HCT116 (cell line): Measurements from ENCODE around the gene CTSL. TPM values are rescaled to one million over a fixed set of nuclear protein-coding genes. Genes with fewer than 3 reads are reported as not detected.

Experiments
- ATAC-seq: fragments of 200-7000 bp; cut with Tn5 transposase; 2 replicates; pipeline ENCODE4 v1.9.1; 2020; ENCODE audit warnings: mild to moderate bottlenecking, moderate library complexity
- BruUV-seq: library from RNA; stranded (reverse); fragments of 400-500 nt; replicated peaks from 2 replicates; lab custom pipeline; 2021; lab: Mats Ljungman, UMichigan
- CTCF ChIA-PET: fragments of 300-600 bp; sonication (Branson Sonifier 250); formaldehyde crosslinking; loops from one replicate; lab custom pipeline; 2021; ENCODE audit warnings: antibody characterized with exemption; lab: Charles Lee
- POLR2A ChIA-PET: fragments of 300-600, 350-600 bp; sonication (Branson Sonifier 250); formaldehyde crosslinking; loops from one replicate; lab custom pipeline; 2021; ENCODE audit warnings: antibody characterized with exemption; lab: Charles Lee
- RAD21 ChIA-PET, 2 experiments: fragments of 300-600 bp; sonication (Branson Sonifier 250); formaldehyde crosslinking; loops; one replicate each; lab custom pipeline; 2023; ENCODE audit warnings: low total read pairs in 2 of 2; ENCODE audit not compliant: uncharacterized antibody in 2 of 2, unreplicated experiment in 2 of 2, low non-redundant PET in 1 of 2; lab: Charles Lee
- DNase-seq: peaks from one replicate; pipeline ENCODE4 v3.0.0-alpha.2; 2010; ENCODE audit warnings: low read depth, low spot score
- H2AFZ ChIP-seq: fragments of 200-600 bp; shearing (Covaris generic), sonication (generic); 2 replicates; pipeline ENCODE4 v1.6.1; 2017; ENCODE audit warnings: low read depth, mixed run types, mixed read lengths, antibody characterized with exemption, low read length; ENCODE audit not compliant: poor library complexity, severe bottlenecking
- H3K27ac ChIP-seq: 2 replicates; pipeline ENCODE4 v1.5.1; 2012; ENCODE audit warnings: low read depth, low read length
- H3K27me3 ChIP-seq: fragments of 200-600 bp; sonication (generic); 2 replicates; pipeline ENCODE4 v1.6.1; 2016; ENCODE audit warnings: mixed run types, low read length, mixed read lengths; ENCODE audit not compliant: insufficient read depth
- H3K36me3 ChIP-seq, 2 experiments: fragments of 200-500 bp in 1 of 2; fragments of 200-600 bp in 1 of 2; sonication (Bioruptor generic) in 1 of 2; sonication (generic) in 1 of 2; 2 replicates each; pipeline versions ENCODE4 v1.5.1 to v1.6.1; 2014 to 2016; ENCODE audit warnings: low read length in 2 of 2, inconsistent platforms in 1 of 2, mixed read lengths in 1 of 2, mixed run types in 1 of 2; ENCODE audit not compliant: insufficient read depth in 2 of 2, control insufficient read depth in 1 of 2
- H3K4me1 ChIP-seq, 2 experiments: fragments of 200-600 bp in 1 of 2; sonication (generic) in 1 of 2; 2 replicates each; pipeline versions ENCODE4 v1.5.1 to v1.6.1; 2012 to 2017; ENCODE audit warnings: low read length in 2 of 2, inconsistent platforms in 1 of 2, mild to moderate bottlenecking in 1 of 2, mixed read lengths in 1 of 2, mixed run types in 1 of 2, moderate library complexity in 1 of 2; ENCODE audit not compliant: insufficient read depth in 2 of 2, control insufficient read depth in 1 of 2
- H3K4me2 ChIP-seq: fragments of 200-600 bp; sonication (generic); 2 replicates; pipeline ENCODE4 v1.6.1; 2017; ENCODE audit warnings: mixed run types, low read length, mixed read lengths
- H3K4me3 ChIP-seq, 2 experiments: fragments of 200-600 bp in 1 of 2; sonication (generic) in 1 of 2; replicated peaks in 1 of 2; 2 replicates each; pipeline ENCODE4 v1.5.1; 2011 to 2016; ENCODE audit warnings: low read length in 2 of 2, control low read depth in 1 of 2, low read depth in 1 of 2, mild to moderate bottlenecking in 1 of 2, mixed read lengths in 1 of 2, mixed run types in 1 of 2
- H3K79me2 ChIP-seq: fragments of 200-600 bp; sonication (generic); 2 replicates; pipeline ENCODE4 v1.6.1; 2017; ENCODE audit warnings: mild to moderate bottlenecking, mixed run types, low read length, moderate library complexity, mixed read lengths; ENCODE audit not compliant: insufficient read depth
- H3K9ac ChIP-seq: fragments of 200-600 bp; sonication (generic); 2 replicates; pipeline ENCODE4 v1.6.1; 2016; ENCODE audit warnings: low read length, mixed read lengths
- H3K9me2 ChIP-seq: fragments of 200-600 bp; sonication (generic), shearing (Covaris generic); 2 replicates; pipeline ENCODE4 v1.6.1; 2017; ENCODE audit warnings: mixed run types, mild to moderate bottlenecking, moderate library complexity; ENCODE audit not compliant: insufficient read depth
- H3K9me3 ChIP-seq, 2 experiments: fragments of 200-500 bp in 1 of 2; fragments of 200-600 bp in 1 of 2; sonication (Bioruptor generic) in 1 of 2; sonication (generic) in 1 of 2; 2 replicates each; pipeline ENCODE4 v1.6.1; 2014 to 2017; ENCODE audit warnings: low read length in 2 of 2, mixed read lengths in 2 of 2, inconsistent platforms in 1 of 2, low read depth in 1 of 2, mild to moderate bottlenecking in 1 of 2, mixed run types in 1 of 2, moderate library complexity in 1 of 2; ENCODE audit not compliant: control insufficient read depth in 1 of 2, insufficient read depth in 1 of 2
- H4K20me1 ChIP-seq: fragments of 200-600 bp; sonication (generic), shearing (Covaris generic); 2 replicates; pipeline ENCODE4 v1.6.1; 2017; ENCODE audit warnings: mixed run types, mild to moderate bottlenecking, moderate library complexity; ENCODE audit not compliant: insufficient read depth
- CTCF ChIP-seq, 3 experiments: fragments of 200-600 bp in 1 of 3; sonication (generic) in 1 of 3; IDR thresholded peaks in 2 of 3; conservative IDR thresholded peaks in 1 of 3; 2 replicates each; pipeline ENCODE4 v1.5.1; 2012 to 2017; ENCODE audit warnings: low read depth in 2 of 3, low read length in 2 of 3, antibody characterized with exemption in 1 of 3, borderline replicate concordance in 1 of 3, control low read depth in 1 of 3, mild to moderate bottlenecking in 1 of 3, mixed read lengths in 1 of 3, mixed run types in 1 of 3, moderate library complexity in 1 of 3; ENCODE audit not compliant: insufficient read depth in 1 of 3
- EZH2 ChIP-seq: fragments of 200-600 bp; sonication (generic); IDR thresholded peaks from 2 replicates; pipeline ENCODE4 v1.6.1; 2017; ENCODE audit warnings: antibody characterized with exemption, mixed run types
- MAX ChIP-seq: IDR thresholded peaks from 2 replicates; pipeline ENCODE4 v1.6.1; 2012
- RAD21 ChIP-seq: IDR thresholded peaks from 2 replicates; pipeline ENCODE4 v1.6.1; 2012; ENCODE audit warnings: low read depth, mild to moderate bottlenecking
- ZNF274 ChIP-seq: fragments of 200-500 bp; sonication (Bioruptor generic); IDR thresholded peaks from 2 replicates; pipeline ENCODE4 v1.6.1; 2014; ENCODE audit warnings: mild to moderate bottlenecking, low read depth, low read length, inconsistent platforms
- intact Hi-C: fragments of 100-400 bp; cut with micrococcal nuclease; formaldehyde crosslinking; loops from 2 replicates; pipeline ENCODE4 v1.10.0; 2022
- total RNA-seq: library from RNA; stranded (reverse); gene quantifications from one replicate; pipeline ENCODE4 v1.2.1, GENCODE V29; 2021; ENCODE audit not compliant: unreplicated experiment

Gene CTSL
- total RNA-seq, 1 experiment from 2014 or later, result 63.1 TPM

- POLR2A ChIA-PET, result interaction anchor here (0.9 kb wide), 1 partner anchor 41 kb away, joined by 3 read pairs; the partner anchor contains the start of gene CTSL
- no peak overlapping the region for H3K27ac ChIP-seq
Measured at GRCh38 chr9:87684627-87685219, 41.2 kb upstream of the CTSL start.

More at GRCh38 chr9:87684627-87685219, 41.2 kb upstream of the CTSL start:
- ChIA-PET CTCF (interaction anchor here (0.7 to 3.4 kb wide), 13 partner anchors 11 to 308 kb away, joined by 3 to 33 read pairs (median 3); partner anchors contain the start of gene CTSL), RAD21 (interaction anchor here (0.6 to 1.3 kb wide), 3 partner anchors 10 to 42 kb away, joined by 3 read pairs; partner anchors contain the start of gene CTSL (in 2 of the 2))
- Histone ChIP-seq H2AFZ (peak overlapping the region; percentile 63), H3K36me3 (no peaks in the 10 kb centered on the region), H3K4me2 (peak overlapping the region; percentile 32; the same call in 1 of the 2 replicates), H4K20me1 (no peaks in the 10 kb centered on the region), H3K9me3 (no peaks in the 10 kb centered on the region), H3K4me1 (peaks cover 0 to 4% of the 10 kb centered on the region in 2 experiments; a peak in 1 of 4 replicates), H3K4me3 (no peak overlapping the region), H3K9me2 (no peaks in the 10 kb centered on the region), H3K79me2 (no peaks in the 10 kb centered on the region), H3K9ac (no peak overlapping the region), H3K27me3 (no peaks in the 10 kb centered on the region)
- peak; percentile 15 for DNase-seq
- no peak for TF ChIP-seq EZH2
- TF ChIP-seq ZNF274, result no peak
- 0 out of 2 replicates have a peak, but pooled peaks have one; percentile 26 for TF ChIP-seq MAX
- peak; percentile 72 to 86 (median 75); a peak in 5 of 6 replicates for TF ChIP-seq CTCF (IDR thresholded peaks at IDR 0.05 in 2 of 3, conservative IDR thresholded peaks at IDR 0.05 in 1 of 3; ENCODE audit: borderline replicate concordance in 1 of 3, insufficient read depth in 1 of 3, low read depth in 2 of 3, low read length in 2 of 3)
- TF ChIP-seq RAD21, result peak; percentile 88
- peak; percentile 90 for ATAC-seq
- intact Hi-C loops, result loop anchor here (1.0 to 10.0 kb wide), 2 partner anchors 129 to 1320 kb away; no protein-coding TSS in a partner anchor
- BruUV-seq, result no TSS peak
